Measurements from ENCODE around the gene UQCC2. TPM values are rescaled to one million over a fixed set of nuclear protein-coding genes. Genes with fewer than 3 reads are reported as not detected.

UQCC2 gene
- total and polyA plus RNA-seq, 5 donors from 2014 or later, result 14.9 to 72.6 (median 44.9) TPM

- Histone ChIP-seq H3K36me3 (ENCODE audit: control insufficient read depth, insufficient read depth, low read length) (no peaks in the 10 kb centered on the region), H3K4me1 (ENCODE audit: control insufficient read depth, insufficient read depth, low read length, poor library complexity, severe bottlenecking) (no peaks in the 10 kb centered on the region), H3K9me3 (ENCODE audit: control insufficient read depth in 2 of 2, low read length in 2 of 2) (no peaks in the 10 kb centered on the region), H3K4me3 (ENCODE audit: low read depth, low read length) (no peak overlapping the region), H3K27ac (ENCODE audit: insufficient read depth, low read length, poor library complexity, severe bottlenecking) (no peak overlapping the region), H3K27me3 (ENCODE audit: control insufficient read depth, insufficient read depth, low read length) (no peaks in the 10 kb centered on the region)
- Mint-ChIP-seq H3K27me3 (peaks cover 22% of the 10 kb centered on the region), H3K4me3 (no peak overlapping the region), H3K4me1 (peaks cover 0 to 7% (median 2%) of the 10 kb centered on the region in 4 donors), H3K9me3 (no peaks in the 10 kb centered on the region), H3K27ac (no peak overlapping the region), H3K36me3 (no peaks in the 10 kb centered on the region)
- no peak for ATAC-seq (ENCODE audit: low read depth in 2 of 2)
- DNase-seq, result no peak
Observed at GRCh38 chr6:33742092-33742491, 30.6 kb upstream of the UQCC2 start.

- H3K27me3 Mint-ChIP-seq, result peaks cover 22% of the 10 kb centered on the region
- Histone ChIP-seq H3K27me3 (ENCODE audit: control insufficient read depth, insufficient read depth, low read length) (no peaks in the 10 kb centered on the region), H3K4me3 (ENCODE audit: low read depth, low read length) (no peak overlapping the region), H3K4me1 (ENCODE audit: control insufficient read depth, insufficient read depth, low read length, poor library complexity, severe bottlenecking) (no peaks in the 10 kb centered on the region), H3K27ac (ENCODE audit: insufficient read depth, low read length, poor library complexity, severe bottlenecking) (no peak overlapping the region), H3K9me3 (ENCODE audit: control insufficient read depth in 2 of 2, low read length in 2 of 2) (no peaks in the 10 kb centered on the region), H3K36me3 (ENCODE audit: control insufficient read depth, insufficient read depth, low read length) (no peaks in the 10 kb centered on the region)
- no peak overlapping the region for H3K27ac Mint-ChIP-seq
- no peak overlapping the region for H3K4me3 Mint-ChIP-seq
- DNase-seq, result no peak
- H3K36me3 Mint-ChIP-seq, result no peaks in the 10 kb centered on the region
- no peak for ATAC-seq (ENCODE audit: low read depth in 2 of 2)
- peaks cover 0 to 7% (median 2%) of the 10 kb centered on the region in 4 donors for H3K4me1 Mint-ChIP-seq
- H3K9me3 Mint-ChIP-seq, result no peaks in the 10 kb centered on the region
Observed at GRCh38 chr6:33740794-33741193, 29.3 kb upstream of the UQCC2 start.

GRCh38 chr6:33740204-33740608, 28.7 kb upstream of the UQCC2 start:
- H3K27me3 Mint-ChIP-seq, result peaks cover 22% of the 10 kb centered on the region
- no peak for DNase-seq
- no peak overlapping the region for H3K27ac ChIP-seq (ENCODE audit: insufficient read depth, low read length, poor library complexity, severe bottlenecking)
- H3K9me3 ChIP-seq (ENCODE audit: control insufficient read depth in 2 of 2, low read length in 2 of 2), result no peaks in the 10 kb centered on the region
- no peaks in the 10 kb centered on the region for H3K9me3 Mint-ChIP-seq
- no peaks in the 10 kb centered on the region for H3K36me3 ChIP-seq (ENCODE audit: control insufficient read depth, insufficient read depth, low read length)
- no peaks in the 10 kb centered on the region for H3K36me3 Mint-ChIP-seq
- no peak for ATAC-seq (ENCODE audit: low read depth in 2 of 2)
- H3K4me3 Mint-ChIP-seq, result no peak overlapping the region
- no peak overlapping the region for H3K27ac Mint-ChIP-seq
- H3K4me1 Mint-ChIP-seq, result peaks cover 0 to 4% (median 2%) of the 10 kb centered on the region in 4 donors
- H3K4me1 ChIP-seq (ENCODE audit: control insufficient read depth, insufficient read depth, low read length, poor library complexity, severe bottlenecking), result no peaks in the 10 kb centered on the region
- no peaks in the 10 kb centered on the region for H3K27me3 ChIP-seq (ENCODE audit: control insufficient read depth, insufficient read depth, low read length)
- no peak overlapping the region for H3K4me3 ChIP-seq (ENCODE audit: low read depth, low read length)

- H3K4me3 ChIP-seq (ENCODE audit: low read depth, low read length), result no peak overlapping the region
- no peaks in the 10 kb centered on the region for H3K27me3 ChIP-seq (ENCODE audit: control insufficient read depth, insufficient read depth, low read length)
- Mint-ChIP-seq H3K36me3 (no peaks in the 10 kb centered on the region), H3K4me3 (no peak overlapping the region), H3K27me3 (peaks cover 22% of the 10 kb centered on the region), H3K27ac (no peak overlapping the region), H3K4me1 (peaks cover 0 to 4% (median 2%) of the 10 kb centered on the region in 4 donors), H3K9me3 (no peaks in the 10 kb centered on the region)
- no peaks in the 10 kb centered on the region for H3K36me3 ChIP-seq (ENCODE audit: control insufficient read depth, insufficient read depth, low read length)
- ATAC-seq (ENCODE audit: low read depth in 2 of 2), result no peak
- H3K4me1 ChIP-seq (ENCODE audit: control insufficient read depth, insufficient read depth, low read length, poor library complexity, severe bottlenecking), result no peaks in the 10 kb centered on the region
- DNase-seq, result no peak
- H3K27ac ChIP-seq (ENCODE audit: insufficient read depth, low read length, poor library complexity, severe bottlenecking), result no peak overlapping the region
- H3K9me3 ChIP-seq (ENCODE audit: control insufficient read depth in 2 of 2, low read length in 2 of 2), result no peaks in the 10 kb centered on the region
Observed at GRCh38 chr6:33739571-33739970, 28.1 kb upstream of the UQCC2 start.

GRCh38 chr6:33738879-33739278, 27.4 kb upstream of the UQCC2 start:
- Mint-ChIP-seq H3K27ac (no peak overlapping the region), H3K36me3 (no peaks in the 10 kb centered on the region), H3K4me3 (no peak overlapping the region), H3K27me3 (peaks cover 18% of the 10 kb centered on the region), H3K4me1 (no peaks in the 10 kb centered on the region), H3K9me3 (no peaks in the 10 kb centered on the region)
- ATAC-seq (ENCODE audit: low read depth in 2 of 2) (no peak), DNase-seq (no peak)
- no peaks in the 10 kb centered on the region for H3K27me3 ChIP-seq (ENCODE audit: control insufficient read depth, insufficient read depth, low read length)
- no peaks in the 10 kb centered on the region for H3K9me3 ChIP-seq (ENCODE audit: control insufficient read depth in 2 of 2, low read length in 2 of 2)
- H3K27ac ChIP-seq (ENCODE audit: insufficient read depth, low read length, poor library complexity, severe bottlenecking), result no peak overlapping the region
- no peaks in the 10 kb centered on the region for H3K4me1 ChIP-seq (ENCODE audit: control insufficient read depth, insufficient read depth, low read length, poor library complexity, severe bottlenecking)
- H3K36me3 ChIP-seq (ENCODE audit: control insufficient read depth, insufficient read depth, low read length), result no peaks in the 10 kb centered on the region
- H3K4me3 ChIP-seq (ENCODE audit: low read depth, low read length), result no peak overlapping the region

- H3K27ac Mint-ChIP-seq, result no peak overlapping the region
- no peak for DNase-seq
- no peaks in the 10 kb centered on the region for H3K4me1 ChIP-seq (ENCODE audit: control insufficient read depth, insufficient read depth, low read length, poor library complexity, severe bottlenecking)
- no peak for ATAC-seq (ENCODE audit: low read depth in 2 of 2)
- no peaks in the 10 kb centered on the region for H3K36me3 Mint-ChIP-seq
- H3K9me3 ChIP-seq (ENCODE audit: control insufficient read depth in 2 of 2, low read length in 2 of 2), result no peaks in the 10 kb centered on the region
- H3K4me1 Mint-ChIP-seq, result no peaks in the 10 kb centered on the region
- H3K36me3 ChIP-seq (ENCODE audit: control insufficient read depth, insufficient read depth, low read length), result no peaks in the 10 kb centered on the region
- no peak overlapping the region for H3K4me3 Mint-ChIP-seq
- H3K4me3 ChIP-seq (ENCODE audit: low read depth, low read length), result no peak overlapping the region
- H3K27ac ChIP-seq (ENCODE audit: insufficient read depth, low read length, poor library complexity, severe bottlenecking), result no peak overlapping the region
- H3K27me3 Mint-ChIP-seq, result peaks cover 12% of the 10 kb centered on the region
- H3K27me3 ChIP-seq (ENCODE audit: control insufficient read depth, insufficient read depth, low read length), result no peaks in the 10 kb centered on the region
- no peaks in the 10 kb centered on the region for H3K9me3 Mint-ChIP-seq
Observed at GRCh38 chr6:33738153-33738552, 26.7 kb upstream of the UQCC2 start.

GRCh38 chr6:33737267-33738026, 25.9 kb upstream of the UQCC2 start:
- H3K27me3 ChIP-seq (ENCODE audit: control insufficient read depth, insufficient read depth, low read length), result no peaks in the 10 kb centered on the region
- no peak overlapping the region for H3K4me3 ChIP-seq (ENCODE audit: low read depth, low read length)
- no peaks in the 10 kb centered on the region for H3K9me3 ChIP-seq (ENCODE audit: control insufficient read depth in 2 of 2, low read length in 2 of 2)
- H3K27ac ChIP-seq (ENCODE audit: insufficient read depth, low read length, poor library complexity, severe bottlenecking), result no peak overlapping the region
- Mint-ChIP-seq H3K36me3 (no peaks in the 10 kb centered on the region), H3K27me3 (peaks cover 5% of the 10 kb centered on the region), H3K4me1 (no peaks in the 10 kb centered on the region), H3K4me3 (no peak overlapping the region), H3K27ac (no peak overlapping the region), H3K9me3 (no peaks in the 10 kb centered on the region)
- H3K36me3 ChIP-seq (ENCODE audit: control insufficient read depth, insufficient read depth, low read length), result no peaks in the 10 kb centered on the region
- ATAC-seq (ENCODE audit: low read depth in 2 of 2) (no peak), DNase-seq (no peak)
- no peaks in the 10 kb centered on the region for H3K4me1 ChIP-seq (ENCODE audit: control insufficient read depth, insufficient read depth, low read length, poor library complexity, severe bottlenecking)

GRCh38 chr6:33735216-33735615, 23.7 kb upstream of the UQCC2 start:
- no peaks in the 10 kb centered on the region for H3K9me3 ChIP-seq (ENCODE audit: control insufficient read depth in 2 of 2, low read length in 2 of 2)
- no peak for DNase-seq
- H3K27me3 Mint-ChIP-seq, result no peaks in the 10 kb centered on the region
- no peaks in the 10 kb centered on the region for H3K27me3 ChIP-seq (ENCODE audit: control insufficient read depth, insufficient read depth, low read length)
- H3K4me1 Mint-ChIP-seq, result no peaks in the 10 kb centered on the region
- no peak for ATAC-seq (ENCODE audit: low read depth in 2 of 2)
- H3K4me3 ChIP-seq (ENCODE audit: low read depth, low read length), result no peak overlapping the region
- no peak overlapping the region for H3K4me3 Mint-ChIP-seq
- H3K27ac Mint-ChIP-seq, result no peak overlapping the region
- H3K36me3 ChIP-seq (ENCODE audit: control insufficient read depth, insufficient read depth, low read length), result no peaks in the 10 kb centered on the region
- no peak overlapping the region for H3K27ac ChIP-seq (ENCODE audit: insufficient read depth, low read length, poor library complexity, severe bottlenecking)
- no peaks in the 10 kb centered on the region for H3K4me1 ChIP-seq (ENCODE audit: control insufficient read depth, insufficient read depth, low read length, poor library complexity, severe bottlenecking)
- no peaks in the 10 kb centered on the region for H3K36me3 Mint-ChIP-seq
- no peaks in the 10 kb centered on the region for H3K9me3 Mint-ChIP-seq

Data from CD4-positive, CD25-positive, alpha-beta regulatory T cell (primary cell).